Measurements from ENCODE around the gene GABRE. TPM values are rescaled to one million over a fixed set of nuclear protein-coding genes. Genes with fewer than 3 reads are reported as not detected.

The GABRE gene
- total and polyA plus RNA-seq, 2 donors (not counting 3 experiments of a cell fraction or from before 2014, with no cell fraction given) = 6.1 to 33.4 TPM

DNA sequence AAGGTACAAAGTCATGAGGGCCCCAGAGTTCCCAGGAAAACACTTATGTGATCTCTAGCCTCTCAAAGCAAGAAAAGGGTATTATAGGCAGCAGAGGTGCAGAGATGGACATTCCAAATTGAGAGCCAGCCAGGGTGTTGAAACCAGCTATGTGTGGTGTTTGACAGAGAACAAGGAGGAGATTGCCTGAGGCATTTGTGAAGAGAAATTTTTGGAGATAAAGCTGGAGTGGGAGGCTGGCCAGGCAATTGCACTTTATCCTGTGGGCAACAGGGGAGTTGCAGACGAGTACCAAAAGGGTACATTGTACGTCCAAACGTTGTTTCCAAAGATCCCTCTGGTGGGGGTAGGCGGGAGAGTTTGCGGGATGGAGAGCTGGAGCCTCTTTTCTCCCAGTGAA is 2.5 kb upstream of the GABRE start:
- Histone ChIP-seq H3K27me3 (ENCODE audit: control insufficient read depth in 2 of 2, insufficient read depth in 2 of 2, low read length in 2 of 2) (no peaks in the 10 kb centered on the region), H4K20me1 (replicated peaks; ENCODE audit: control insufficient read depth, extremely low read depth, insufficient read depth, low read length) (no peaks in the 10 kb centered on the region), H3K4me3 (replicated peaks in 1 of 3; ENCODE audit: insufficient read depth in 1 of 3, low read depth in 1 of 3, low read length in 3 of 3) (no peak overlapping the region), H3K4me2 (ENCODE audit: insufficient read depth, low read length) (no peak overlapping the region), H3K9me3 (replicated peaks; ENCODE audit: control insufficient read depth, insufficient read depth, low read length) (no peaks in the 10 kb centered on the region), H3K79me2 (ENCODE audit: control insufficient read depth, insufficient read depth, low read length) (peaks cover 20% of the 10 kb centered on the region), H3K9ac (replicated peaks; ENCODE audit: extremely low read depth, insufficient read depth, low read length) (no peak overlapping the region), H3K4me1 (ENCODE audit: control insufficient read depth, extremely low read depth, insufficient read depth, low read length) (peaks cover 20% of the 10 kb centered on the region), H3K9me1 (replicated peaks; ENCODE audit: control insufficient read depth, extremely low read depth, insufficient read depth, low read length) (no peaks in the 10 kb centered on the region), H2AFZ (ENCODE audit: low read depth, low read length) (no peak overlapping the region), H3K27ac (ENCODE audit: insufficient read depth, low read depth, low read length) (no peak overlapping the region), H3K36me3 (ENCODE audit: control insufficient read depth in 2 of 2, extremely low read depth in 1 of 2, insufficient read depth in 2 of 2, low read length in 2 of 2) (no peaks in the 10 kb centered on the region)
- ChIA-PET POLR2A (no interaction called here), CTCF (no interaction called here)
- FAIRE-seq = no peak
- TF ChIP-seq GATA2 (IDR thresholded peaks at IDR 0.05; ENCODE audit: insufficient read depth, insufficient read length, low read depth, low read length) (no peak), JUN (IDR thresholded peaks at IDR 0.05; ENCODE audit: borderline replicate concordance, insufficient read depth, insufficient read length, low read depth) (no peak)
- TF ChIP-seq, protein P1, sequence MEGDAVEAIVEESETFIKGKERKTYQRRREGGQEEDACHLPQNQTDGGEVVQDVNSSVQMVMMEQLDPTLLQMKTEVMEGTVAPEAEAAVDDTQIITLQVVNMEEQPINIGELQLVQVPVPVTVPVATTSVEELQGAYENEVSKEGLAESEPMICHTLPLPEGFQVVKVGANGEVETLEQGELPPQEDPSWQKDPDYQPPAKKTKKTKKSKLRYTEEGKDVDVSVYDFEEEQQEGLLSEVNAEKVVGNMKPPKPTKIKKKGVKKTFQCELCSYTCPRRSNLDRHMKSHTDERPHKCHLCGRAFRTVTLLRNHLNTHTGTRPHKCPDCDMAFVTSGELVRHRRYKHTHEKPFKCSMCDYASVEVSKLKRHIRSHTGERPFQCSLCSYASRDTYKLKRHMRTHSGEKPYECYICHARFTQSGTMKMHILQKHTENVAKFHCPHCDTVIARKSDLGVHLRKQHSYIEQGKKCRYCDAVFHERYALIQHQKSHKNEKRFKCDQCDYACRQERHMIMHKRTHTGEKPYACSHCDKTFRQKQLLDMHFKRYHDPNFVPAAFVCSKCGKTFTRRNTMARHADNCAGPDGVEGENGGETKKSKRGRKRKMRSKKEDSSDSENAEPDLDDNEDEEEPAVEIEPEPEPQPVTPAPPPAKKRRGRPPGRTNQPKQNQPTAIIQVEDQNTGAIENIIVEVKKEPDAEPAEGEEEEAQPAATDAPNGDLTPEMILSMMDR (IDR thresholded peaks at IDR 0.05; ENCODE audit: extremely low read depth in 1 of 2, insufficient read depth in 1 of 2, low read depth in 1 of 2, low read length in 2 of 2) = no peak
- dilution Hi-C loops (cut with MboI; ENCODE audit: extremely low pct_ligation_motif_present, low sequenced_read_pairs) (no loop called here), intact Hi-C loops (cut with micrococcal nuclease) (no loop called here)
- DNase-seq (ENCODE audit: low read depth, low spot score) = no peak
- BruUV-seq (replicated peaks) = no TSS peak

DNA sequence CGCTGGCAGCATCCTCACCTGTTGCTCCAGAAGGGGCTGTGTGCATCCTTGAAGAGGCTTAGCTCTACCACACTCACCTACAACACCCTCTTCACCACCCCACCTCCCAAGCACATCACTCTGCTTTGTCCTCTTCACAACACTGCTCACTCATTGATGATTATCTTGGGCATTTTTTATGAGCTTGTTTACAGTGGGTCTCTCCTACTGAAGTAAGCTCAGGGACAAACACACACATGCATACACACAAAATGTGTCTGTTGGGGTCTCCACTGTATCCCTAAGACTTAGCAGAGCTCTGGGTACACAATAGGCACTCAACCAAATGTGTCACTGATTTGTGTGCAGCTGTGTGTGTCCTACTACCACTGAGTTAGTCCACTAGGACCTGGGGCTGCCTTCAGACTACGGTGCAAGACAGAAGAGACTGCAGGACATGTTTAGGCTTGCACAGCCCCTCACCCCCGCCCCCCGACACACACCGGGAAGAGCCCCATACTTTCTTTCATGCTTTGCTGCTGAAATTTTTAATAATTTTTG is 1.3 kb upstream of the GABRE start:
- POLR2A ChIA-PET = no interaction called here
- Histone ChIP-seq H3K4me2 (ENCODE audit: insufficient read depth, low read length) (no peak overlapping the region), H3K9me1 (replicated peaks; ENCODE audit: control insufficient read depth, extremely low read depth, insufficient read depth, low read length) (no peaks in the 10 kb centered on the region), H3K4me1 (ENCODE audit: control insufficient read depth, extremely low read depth, insufficient read depth, low read length) (peaks cover 16% of the 10 kb centered on the region), H3K9me3 (replicated peaks; ENCODE audit: control insufficient read depth, insufficient read depth, low read length) (no peaks in the 10 kb centered on the region), H3K27me3 (ENCODE audit: control insufficient read depth in 2 of 2, insufficient read depth in 2 of 2, low read length in 2 of 2) (no peaks in the 10 kb centered on the region), H3K9ac (replicated peaks; ENCODE audit: extremely low read depth, insufficient read depth, low read length) (no peak overlapping the region), H2AFZ (ENCODE audit: low read depth, low read length) (no peak overlapping the region), H3K36me3 (ENCODE audit: control insufficient read depth in 2 of 2, extremely low read depth in 1 of 2, insufficient read depth in 2 of 2, low read length in 2 of 2) (no peaks in the 10 kb centered on the region), H3K4me3 (replicated peaks in 1 of 3; ENCODE audit: insufficient read depth in 1 of 3, low read depth in 1 of 3, low read length in 3 of 3) (no peak overlapping the region), H3K79me2 (ENCODE audit: control insufficient read depth, insufficient read depth, low read length) (peaks cover 30% of the 10 kb centered on the region), H3K27ac (ENCODE audit: insufficient read depth, low read depth, low read length) (no peak overlapping the region), H4K20me1 (replicated peaks; ENCODE audit: control insufficient read depth, extremely low read depth, insufficient read depth, low read length) (no peaks in the 10 kb centered on the region)
- TF ChIP-seq, protein P1 (IDR thresholded peaks at IDR 0.05; ENCODE audit: extremely low read depth in 1 of 2, insufficient read depth in 1 of 2, low read depth in 1 of 2, low read length in 2 of 2) = no peak
- TF ChIP-seq JUN (IDR thresholded peaks at IDR 0.05; ENCODE audit: borderline replicate concordance, insufficient read depth, insufficient read length, low read depth) (no peak), POLR2AphosphoS5 (IDR thresholded peaks at IDR 0.05; ENCODE audit: insufficient read depth, low read depth, low read length) (no peak), EZH2 (IDR thresholded peaks at IDR 0.05; ENCODE audit: borderline replicate concordance, low read depth, low read length, severe bottlenecking) (no peak), POLR2A (IDR thresholded peaks at IDR 0.05; ENCODE audit: low read depth, low read length) (no peak), GATA2 (IDR thresholded peaks at IDR 0.05; ENCODE audit: insufficient read depth, insufficient read length, low read depth, low read length) (no peak), FOS (IDR thresholded peaks at IDR 0.05; ENCODE audit: borderline replicate concordance, insufficient read depth, low read length) (no peak), MYC (IDR thresholded peaks at IDR 0.05; ENCODE audit: low read depth, low read length) (no peak)
- TF ChIP-seq, protein P2, sequence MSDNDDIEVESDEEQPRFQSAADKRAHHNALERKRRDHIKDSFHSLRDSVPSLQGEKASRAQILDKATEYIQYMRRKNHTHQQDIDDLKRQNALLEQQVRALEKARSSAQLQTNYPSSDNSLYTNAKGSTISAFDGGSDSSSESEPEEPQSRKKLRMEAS (IDR thresholded peaks at IDR 0.05; ENCODE audit: insufficient read depth, insufficient read length) = no peak
- FAIRE-seq (no peak), DNase-seq (ENCODE audit: low read depth, low spot score) (no peak)
- CTCF ChIA-PET = interaction anchor here (1.3 kb wide), 1 partner anchor 223 kb away, joined by 9 read pairs; no protein-coding TSS in a partner anchor
- BruUV-seq (replicated peaks) = no TSS peak
- dilution Hi-C loops (cut with MboI; ENCODE audit: extremely low pct_ligation_motif_present, low sequenced_read_pairs) = no loop called here
- intact Hi-C loops (cut with micrococcal nuclease) = no loop called here
